SH-SY5Y (cell line): ENCODE measurements around the gene PTPRT.

ENCODE experiments used
- GATA2 ChIP-seq: IDR thresholded peaks from 2 replicates; pipeline ENCODE4 v1.6.1; 2011; ENCODE audit warnings: mild to moderate bottlenecking, low read depth, low read length
- GATA3 ChIP-seq: IDR thresholded peaks from 2 replicates; pipeline ENCODE4 v1.6.1; 2011; ENCODE audit warnings: low read depth, mild to moderate bottlenecking, low read length, moderate library complexity

DNA sequence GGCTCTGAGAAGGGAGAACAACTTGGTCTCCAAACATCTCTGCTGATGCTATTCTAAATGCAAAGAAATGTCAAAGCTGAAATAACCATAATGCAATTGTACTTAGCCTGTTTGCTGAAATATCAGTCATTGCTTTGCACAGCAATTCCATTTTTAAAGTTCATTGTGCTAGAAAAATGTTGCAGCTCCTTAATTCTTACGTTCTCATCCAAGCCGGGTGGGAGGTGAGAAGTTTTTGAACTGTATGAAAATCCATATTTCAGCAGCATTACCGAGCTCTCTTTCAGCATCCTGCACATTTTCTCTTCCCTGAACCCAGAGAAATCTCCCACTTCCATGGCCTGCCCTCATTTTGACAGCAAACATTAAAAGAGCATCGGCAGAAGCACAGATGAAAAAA, 630.0 kb downstream of the PTPRT start:
- TF ChIP-seq GATA2 = no peak
- no peak for TF ChIP-seq GATA3
